ENCODE measurements around the gene ADAMTS2. TPM values are rescaled to one million over a fixed set of nuclear protein-coding genes. Genes with fewer than 3 reads are reported as not detected.
A peak's percentile ranks its signal among the peaks of the same experiment; 100 is the strongest.

The ADAMTS2 gene
- total and polyA plus RNA-seq, 2 experiments from 2014 or later: 1.6 to 8.1 TPM

GRCh38 chr5:179279347-179280094 lies 65.7 kb downstream of the ADAMTS2 start:
- no peaks in the 10 kb centered on the region; the same call in 2 of the 3 replicates for H3K9me3 Mint-ChIP-seq
- peaks cover 6% of the 10 kb centered on the region; the same call in 1 of the 3 replicates for H3K4me1 Mint-ChIP-seq
- DNase-seq (ENCODE audit: low spot score): no peak
- Histone ChIP-seq H3K79me2 (replicated peaks; ENCODE audit: insufficient read depth) (no peaks in the 10 kb centered on the region), H3K9me2 (ENCODE audit: insufficient read depth) (no peaks in the 10 kb centered on the region), H3K36me3 (ENCODE audit: insufficient read depth) (no peaks in the 10 kb centered on the region), H3K27me3 (ENCODE audit: insufficient read depth) (no peaks in the 10 kb centered on the region), H3F3A (replicated peaks; ENCODE audit: low read depth) (0 out of 2 replicates have a peak, but pooled peaks cover 6% of the 10 kb centered on the region), H3K4me3 (no peak overlapping the region), H2AFZ (no peak overlapping the region), H3K4me2 (no peak overlapping the region), H3K27ac (ENCODE audit: low read depth) (no peak overlapping the region), H4K20me1 (replicated peaks; ENCODE audit: insufficient read depth) (no peaks in the 10 kb centered on the region), H3K4me1 (ENCODE audit: insufficient read depth) (no peaks in the 10 kb centered on the region)
- H3K27ac Mint-ChIP-seq: no peak overlapping the region
- no peak for TF ChIP-seq POLR2AphosphoS5 (IDR thresholded peaks at IDR 0.05; ENCODE audit: low read depth)
- TF ChIP-seq EZH2 (IDR thresholded peaks at IDR 0.05; ENCODE audit: low read depth, unreplicated experiment): no peak
- peaks cover 8% of the 10 kb centered on the region for H3K27me3 Mint-ChIP-seq (ENCODE audit: insufficient read depth, low read depth, poor library complexity)
- ATAC-seq: peak; percentile 52
- H3K4me3 Mint-ChIP-seq: no peak overlapping the region
- H3K36me3 Mint-ChIP-seq (ENCODE audit: low read depth): no peaks in the 10 kb centered on the region

- DNase-seq (ENCODE audit: low spot score) (peak; percentile 30), ATAC-seq (peak; percentile 44)
- Mint-ChIP-seq H3K4me3 (no peak overlapping the region), H3K27ac (no peak overlapping the region), H3K36me3 (ENCODE audit: low read depth) (no peaks in the 10 kb centered on the region), H3K27me3 (ENCODE audit: insufficient read depth, low read depth, poor library complexity) (peaks cover 8% of the 10 kb centered on the region), H3K4me1 (peaks cover 6% of the 10 kb centered on the region; the same call in 1 of the 3 replicates), H3K9me3 (no peaks in the 10 kb centered on the region; the same call in 2 of the 3 replicates)
- Histone ChIP-seq H3K36me3 (ENCODE audit: insufficient read depth) (no peaks in the 10 kb centered on the region), H3K4me1 (ENCODE audit: insufficient read depth) (no peaks in the 10 kb centered on the region), H3K4me2 (no peak overlapping the region), H3K27me3 (ENCODE audit: insufficient read depth) (no peaks in the 10 kb centered on the region), H3F3A (replicated peaks; ENCODE audit: low read depth) (0 out of 2 replicates have a peak, but pooled peaks cover 6% of the 10 kb centered on the region), H3K27ac (ENCODE audit: low read depth) (peak overlapping the region; percentile 62), H3K4me3 (no peak overlapping the region), H3K9me2 (ENCODE audit: insufficient read depth) (no peaks in the 10 kb centered on the region), H2AFZ (no peak overlapping the region), H4K20me1 (replicated peaks; ENCODE audit: insufficient read depth) (no peaks in the 10 kb centered on the region), H3K79me2 (replicated peaks; ENCODE audit: insufficient read depth) (no peaks in the 10 kb centered on the region)
- TF ChIP-seq ETS1 (IDR thresholded peaks at IDR 0.05) (no peak), REST (IDR thresholded peaks at IDR 0.05; ENCODE audit: unreplicated experiment) (no peak), EZH2 (IDR thresholded peaks at IDR 0.05; ENCODE audit: low read depth, unreplicated experiment) (no peak), JUNB (IDR thresholded peaks at IDR 0.05; ENCODE audit: unreplicated experiment) (no peak), NANOG (IDR thresholded peaks at IDR 0.05; ENCODE audit: borderline replicate concordance) (no peak), ZNF462 (CRISPR knock-in tag; IDR thresholded peaks at IDR 0.05) (no peak)
These were observed 66.7 kb downstream of the ADAMTS2 start for GRCh38 chr5:179278546-179278945.

Measured in GM23338 (cell line).